ENCODE measurements around the gene MARCKSL1.

Gene MARCKSL1

GRCh38 chr1:32334274-32334861 is 1.7 kb downstream of the MARCKSL1 start:
- peak; percentile 36 for DNase-seq (ENCODE audit: extremely low read depth, insufficient read length)
- peaks cover 24% of the 10 kb centered on the region for H3K36me3 ChIP-seq (ENCODE audit: control insufficient read depth, insufficient read depth, low read length)
- no peak for TF ChIP-seq CTCF (IDR thresholded peaks at IDR 0.05; ENCODE audit: insufficient read depth, low read length, poor library complexity, severe bottlenecking)

GRCh38 chr1:32333251-32333963 is 2.6 kb downstream of the MARCKSL1 start:
- Histone ChIP-seq H3K27me3 (replicated peaks; ENCODE audit: control insufficient read depth, insufficient read depth, low read length) (no peaks in the 10 kb centered on the region), H3K36me3 (ENCODE audit: control insufficient read depth, insufficient read depth, low read length) (peaks cover 28% of the 10 kb centered on the region), H3K4me3 (replicated peaks; ENCODE audit: low read depth, low read length) (peak overlapping the region; percentile 79)

More at GRCh38 chr1:32334274-32334861, 1.7 kb downstream of the MARCKSL1 start:
- H3K27me3 ChIP-seq (replicated peaks; ENCODE audit: control insufficient read depth, insufficient read depth, low read length): no peaks in the 10 kb centered on the region
- peak overlapping the region; percentile 79 for H3K4me3 ChIP-seq (replicated peaks; ENCODE audit: low read depth, low read length)

GRCh38 chr1:32332290-32333079 is 3.5 kb downstream of the MARCKSL1 start:
- Histone ChIP-seq H3K27me3 (replicated peaks; ENCODE audit: control insufficient read depth, insufficient read depth, low read length) (no peaks in the 10 kb centered on the region), H3K36me3 (ENCODE audit: control insufficient read depth, insufficient read depth, low read length) (peaks cover 34% of the 10 kb centered on the region), H3K4me3 (replicated peaks; ENCODE audit: low read depth, low read length) (no peak overlapping the region)
- no peak for DNase-seq (ENCODE audit: extremely low read depth, insufficient read length)
- TF ChIP-seq CTCF (IDR thresholded peaks at IDR 0.05; ENCODE audit: insufficient read depth, low read length, poor library complexity, severe bottlenecking): no peak

More at GRCh38 chr1:32333251-32333963, 2.6 kb downstream of the MARCKSL1 start:
- DNase-seq (ENCODE audit: extremely low read depth, insufficient read length): no peak
- no peak for TF ChIP-seq CTCF (IDR thresholded peaks at IDR 0.05; ENCODE audit: insufficient read depth, low read length, poor library complexity, severe bottlenecking)

DNA sequence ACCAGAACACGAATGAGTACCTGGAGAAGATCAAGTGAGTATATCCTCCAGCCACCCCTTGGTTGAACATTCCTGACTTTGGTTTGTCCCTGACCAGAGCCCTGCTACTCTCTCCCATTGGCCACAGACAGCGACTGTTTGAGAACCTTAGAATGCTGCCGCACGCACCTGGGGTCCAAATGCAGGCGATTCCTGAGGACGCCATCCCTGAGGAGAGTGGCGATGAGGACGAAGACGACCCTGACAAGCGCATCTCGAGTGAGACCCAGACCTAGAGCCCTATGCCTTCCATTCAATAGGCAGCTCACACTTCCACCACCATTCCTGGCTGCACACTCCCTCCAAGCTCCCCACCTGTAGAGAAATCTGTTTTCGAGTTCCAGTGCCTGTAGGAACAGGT is 4.5 kb downstream of the MARCKSL1 start:
- Histone ChIP-seq H3K27me3 (replicated peaks; ENCODE audit: control insufficient read depth, insufficient read depth, low read length) (no peaks in the 10 kb centered on the region), H3K4me3 (replicated peaks; ENCODE audit: low read depth, low read length) (no peak overlapping the region), H3K36me3 (ENCODE audit: control insufficient read depth, insufficient read depth, low read length) (peaks cover 41% of the 10 kb centered on the region)
- DNase-seq (ENCODE audit: extremely low read depth, insufficient read length): no peak
- TF ChIP-seq CTCF (IDR thresholded peaks at IDR 0.05; ENCODE audit: insufficient read depth, low read length, poor library complexity, severe bottlenecking): no peak

GRCh38 chr1:32330558-32331151 is 5.4 kb downstream of the MARCKSL1 start:
- Histone ChIP-seq H3K36me3 (ENCODE audit: control insufficient read depth, insufficient read depth, low read length) (peaks cover 41% of the 10 kb centered on the region), H3K4me3 (replicated peaks; ENCODE audit: low read depth, low read length) (no peak overlapping the region), H3K27me3 (replicated peaks; ENCODE audit: control insufficient read depth, insufficient read depth, low read length) (no peaks in the 10 kb centered on the region)
- DNase-seq (ENCODE audit: extremely low read depth, insufficient read length): no peak
- TF ChIP-seq CTCF (IDR thresholded peaks at IDR 0.05; ENCODE audit: insufficient read depth, low read length, poor library complexity, severe bottlenecking): no peak
